CD4-positive, alpha-beta T cell treated with Interleukin-4 for 4 hours (primary cell): ENCODE results near the gene ZNF280A.

Source experiments
- DNase-seq: peaks from one replicate; pipeline ENCODE4 v3.0.0-alpha.2; 2020

Gene ZNF280A

DNA sequence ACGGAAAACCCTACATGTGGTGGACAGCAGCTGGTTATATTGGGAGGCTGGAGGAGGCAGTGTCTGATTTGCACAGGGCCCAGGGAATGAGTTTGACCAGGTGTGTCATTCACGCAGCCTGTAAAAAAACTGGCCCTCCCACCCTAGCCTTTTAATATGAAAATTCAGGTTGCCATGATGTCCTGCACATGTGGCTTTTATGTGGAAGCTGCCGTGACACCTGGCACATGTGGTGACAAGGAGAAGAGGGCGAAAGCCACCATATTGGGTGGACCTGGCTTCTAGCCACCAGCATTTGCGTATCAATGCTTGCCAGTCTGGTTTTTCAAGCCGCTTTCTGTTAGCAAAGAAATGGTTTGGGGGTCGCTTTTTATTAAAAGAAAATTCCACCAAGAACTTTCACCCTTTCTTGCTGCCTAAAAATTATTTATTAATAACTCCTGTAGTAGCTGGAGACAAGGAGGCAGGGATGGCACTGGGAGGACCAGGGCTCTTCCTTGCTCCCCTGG is 54.9 kb downstream of the ZNF280A start:
- DNase-seq: no peak

DNA sequence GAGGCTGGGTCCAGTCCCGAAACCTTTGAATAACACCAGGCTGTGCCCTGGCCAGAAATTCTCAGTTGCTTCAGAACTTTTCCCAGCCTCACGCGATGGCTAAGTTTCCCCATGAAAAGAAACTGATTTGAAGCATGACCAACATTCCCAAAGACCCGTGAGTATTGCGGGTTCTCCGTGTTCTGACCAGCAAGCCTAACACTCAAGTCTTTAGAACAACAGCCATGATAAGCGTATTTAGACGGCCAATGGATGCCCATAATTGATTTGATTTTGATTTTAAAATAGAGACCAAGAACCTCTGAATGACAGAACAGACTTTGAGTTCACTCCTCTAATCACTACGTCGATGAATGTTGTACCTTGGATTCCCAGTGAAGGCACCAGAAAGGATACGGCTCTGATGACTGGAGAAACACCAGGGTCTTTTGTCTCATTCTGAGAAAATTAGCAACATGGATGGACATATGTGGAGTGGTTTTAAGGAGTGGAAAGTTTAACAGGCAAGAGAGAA is 55.5 kb downstream of the ZNF280A start:
- DNase-seq: no peak

DNA sequence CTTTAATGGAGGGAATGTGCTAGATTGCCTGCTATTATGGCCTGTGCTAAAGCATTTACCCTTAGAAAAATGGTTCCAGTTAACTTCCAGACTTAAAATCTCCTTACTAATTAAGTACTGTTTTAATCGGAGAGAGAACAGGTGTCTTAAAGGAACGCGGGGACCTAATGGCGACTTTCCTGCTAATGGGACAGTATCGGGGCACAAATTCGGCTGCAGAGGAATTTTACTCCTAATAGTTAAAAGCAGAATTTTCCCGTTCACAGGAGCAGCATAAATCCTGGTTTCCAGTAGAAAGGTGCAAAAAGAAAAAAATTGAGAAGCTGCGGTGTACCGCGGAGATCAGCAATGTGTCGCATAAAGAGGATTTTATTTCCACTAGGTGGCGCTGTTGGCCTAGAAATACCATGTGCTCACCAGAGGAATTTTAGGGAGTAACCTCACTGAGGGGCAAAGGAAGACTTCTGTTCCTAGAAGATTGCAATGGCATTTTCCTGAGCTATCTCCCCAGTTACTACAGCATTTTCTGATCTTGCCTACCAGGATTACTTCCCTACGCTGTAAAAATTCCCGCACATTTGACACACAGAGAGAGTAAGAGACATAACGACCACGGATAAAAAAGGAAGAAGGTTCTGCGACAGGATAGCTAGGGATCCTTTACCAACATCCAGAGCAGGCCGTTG is 56.1 kb downstream of the ZNF280A start:
- DNase-seq: peak; percentile 51
